HEK293T (cell line): Measurements from ENCODE around the gene NEK1.

Source experiments
- CTCF ChIA-PET: fragments of 350-600 bp; formaldehyde crosslinking; extraction: SDS; loops from one replicate; lab custom pipeline; 2021; ENCODE audit warnings: antibody characterized with exemption, inconsistent platforms; lab: Yijun Ruan, JAX
- POLR2A ChIA-PET: fragments of 350-600 bp; formaldehyde crosslinking; extraction: SDS; loops from one replicate; lab custom pipeline; 2020; ENCODE audit warnings: antibody characterized with exemption, inconsistent platforms; lab: Yijun Ruan, JAX
- DNase-seq: peaks from one replicate; pipeline ENCODE4 v3.0.0; 2012; ENCODE audit warnings: mixed read lengths; ENCODE audit errors: extremely low spot score
- ARNT ChIP-seq: fragments of 450-650 bp; IDR thresholded peaks from 2 replicates; pipeline ENCODE4 v1.6.1; 2017; ENCODE audit warnings: mild to moderate bottlenecking
- BHLHE40 ChIP-seq: fragments of 450-650 bp; IDR thresholded peaks from 2 replicates; pipeline ENCODE4 v1.6.1; 2016; ENCODE audit warnings: mild to moderate bottlenecking, moderate library complexity, borderline replicate concordance
- CTBP1 ChIP-seq: fragments of 450-650 bp; IDR thresholded peaks from 2 replicates; pipeline ENCODE4 v1.6.1; 2016; ENCODE audit warnings: borderline replicate concordance
- ELF4 ChIP-seq: fragments of 450-650 bp; IDR thresholded peaks from 2 replicates; pipeline ENCODE4 v1.6.1; 2017; ENCODE audit warnings: antibody characterized with exemption
- FOXA1 ChIP-seq: fragments of 450-650 bp; IDR thresholded peaks from 2 replicates; pipeline ENCODE4 v1.6.1; 2016; ENCODE audit warnings: mild to moderate bottlenecking
- FOXK2 ChIP-seq: fragments of 450-650 bp; IDR thresholded peaks from 2 replicates; pipeline ENCODE4 v1.6.1; 2016; ENCODE audit warnings: mild to moderate bottlenecking
- FOXM1 ChIP-seq: fragments of 450-650 bp; IDR thresholded peaks from 2 replicates; pipeline ENCODE4 v1.6.1; 2017; ENCODE audit warnings: mild to moderate bottlenecking, borderline replicate concordance
- HDGF ChIP-seq: fragments of 450-650 bp; IDR thresholded peaks from 2 replicates; pipeline ENCODE4 v1.6.1; 2017; ENCODE audit warnings: antibody characterized with exemption, borderline replicate concordance
- L3MBTL2 ChIP-seq: fragments of 450-650 bp; conservative IDR thresholded peaks from 2 replicates; pipeline ENCODE4 v1.6.1; 2016; ENCODE audit warnings: mild to moderate bottlenecking
- LEF1 ChIP-seq: fragments of 450-650 bp; IDR thresholded peaks from 2 replicates; pipeline ENCODE4 v1.6.1; 2017; ENCODE audit warnings: mild to moderate bottlenecking, borderline replicate concordance
- NFRKB ChIP-seq: fragments of 450-650 bp; IDR thresholded peaks from 2 replicates; pipeline ENCODE4 v1.6.1; 2016; ENCODE audit warnings: mild to moderate bottlenecking, moderate library complexity
- PKNOX1 ChIP-seq: fragments of 450-650 bp; IDR thresholded peaks from 2 replicates; pipeline ENCODE4 v1.6.1; 2016
- SP1 ChIP-seq: fragments of 450-650 bp; IDR thresholded peaks from 2 replicates; pipeline ENCODE4 v1.6.1; 2017
- SUZ12 ChIP-seq: fragments of 450-650 bp; IDR thresholded peaks from 2 replicates; pipeline ENCODE4 v1.6.1; 2016; ENCODE audit warnings: mild to moderate bottlenecking
- TARDBP ChIP-seq: fragments of 450-650 bp; IDR thresholded peaks from 2 replicates; pipeline ENCODE4 v1.6.1; 2016
- ZNF384 ChIP-seq: fragments of 450-650 bp; IDR thresholded peaks from 2 replicates; pipeline ENCODE4 v1.6.1; 2016

Gene NEK1

DNA sequence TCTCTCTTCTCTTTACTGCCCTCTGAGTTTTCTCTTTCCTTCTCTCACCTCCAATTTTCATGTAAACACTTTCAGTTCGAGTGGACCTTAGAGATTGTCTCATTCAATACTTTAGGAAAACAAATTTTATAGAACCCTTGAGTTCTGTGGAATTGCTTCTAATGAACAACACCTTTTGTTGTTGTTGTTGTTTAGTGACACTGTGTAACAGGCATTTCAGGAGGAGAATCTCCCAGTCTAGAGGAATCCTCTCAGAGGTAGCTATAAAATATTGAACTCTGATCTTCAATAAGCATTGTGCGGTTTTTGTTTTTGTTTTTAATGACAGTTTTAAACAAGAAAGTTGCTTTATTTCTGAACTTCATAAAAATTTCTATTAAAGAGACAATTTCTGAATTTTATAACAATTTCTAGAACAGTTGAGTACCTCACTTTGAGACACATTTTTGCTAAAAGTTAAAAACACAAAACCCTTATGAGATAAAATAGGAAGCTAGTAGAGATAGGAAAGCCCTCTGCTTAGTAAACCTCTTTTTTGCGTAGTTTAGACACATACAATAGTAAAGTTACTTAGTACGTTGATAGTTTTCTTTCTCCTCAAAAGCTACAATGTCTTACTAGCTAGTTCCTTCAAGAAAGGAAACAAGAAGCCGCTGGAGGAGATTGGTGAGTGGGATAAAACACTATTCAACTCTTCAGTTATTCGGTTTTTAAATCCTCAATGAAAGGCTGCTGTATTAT, 46.8 kb upstream of the NEK1 start:
- TF ChIP-seq SUZ12 (no peak), NFRKB (no peak), CTBP1 (no peak), FOXK2 (no peak), TARDBP (no peak), HDGF (no peak)
- no peak for DNase-seq
- CTCF ChIA-PET: interaction anchor here (0.7 to 1.1 kb wide), 4 partner anchors 9 to 368 kb away, joined by 3 to 4 read pairs (median 3); no protein-coding TSS in a partner anchor
- POLR2A ChIA-PET: interaction anchor here (0.7 to 5.6 kb wide), 11 partner anchors 10 to 1023 kb away, joined by 3 to 41 read pairs (median 4); partner anchors contain the start of genes CBR4, CLCN3 and NEK1

- CTCF ChIA-PET: interaction anchor here (0.7 kb wide), 1 partner anchor 26 kb away, joined by 3 read pairs; no protein-coding TSS in a partner anchor
- POLR2A ChIA-PET: interaction anchor here (1.3 to 5.6 kb wide), 3 partner anchors 34 to 45 kb away, joined by 4 to 41 read pairs (median 32); partner anchors contain the start of genes CLCN3 and NEK1
- no peak for TF ChIP-seq ELF4
- no peak for DNase-seq
Measured at GRCh38 chr4:169658196-169658595, 45.8 kb upstream of the NEK1 start.

DNA sequence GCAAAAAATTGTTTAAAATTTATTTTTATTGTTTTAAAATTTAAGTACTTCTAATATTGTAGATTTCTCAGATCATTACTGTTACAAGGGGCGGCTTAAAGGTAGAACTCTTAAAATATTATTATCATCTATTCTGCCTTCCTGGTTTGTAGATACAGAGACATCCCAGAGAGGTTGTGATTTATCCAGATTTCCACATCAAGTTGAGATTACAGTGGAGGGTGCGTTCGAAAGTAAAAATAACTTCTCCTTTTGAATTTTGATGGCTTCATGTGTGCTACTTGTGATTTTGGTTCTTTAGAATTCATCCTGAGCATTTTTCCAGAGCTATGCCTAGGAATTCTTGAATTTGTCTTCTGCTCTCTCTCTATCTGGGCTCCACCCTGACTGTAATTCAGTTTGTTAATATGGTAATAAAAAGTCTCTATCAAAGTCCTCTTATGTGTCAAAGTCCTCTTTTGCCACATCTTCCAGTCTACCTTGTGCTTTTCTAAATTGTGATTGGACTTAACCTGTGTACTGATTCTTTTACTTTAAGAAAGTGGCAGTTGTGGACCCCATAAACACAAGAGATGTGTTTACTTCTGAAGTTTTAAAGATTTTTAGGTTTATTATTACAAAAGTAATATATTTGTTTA, 45.2 kb upstream of the NEK1 start:
- CTCF ChIA-PET: no interaction called here
- POLR2A ChIA-PET: interaction anchor here (5.6 kb wide), 1 partner anchor 44 kb away, joined by 32 read pairs; the partner anchor contains the start of gene NEK1
- TF ChIP-seq FOXA1 (no peak), NFRKB (no peak), FOXM1 (no peak), TARDBP (no peak), ZNF384 (no peak), CTBP1 (no peak), BHLHE40 (no peak), L3MBTL2 (no peak), ELF4 (no peak), HDGF (no peak), SP1 (no peak), PKNOX1 (no peak), FOXK2 (no peak), LEF1 (no peak), ARNT (no peak)
- DNase-seq: no peak

- TF ChIP-seq ELF4 (no peak), FOXK2 (no peak), LEF1 (no peak), ZNF384 (no peak), FOXM1 (no peak), PKNOX1 (no peak), L3MBTL2 (no peak), TARDBP (no peak)
- DNase-seq: no peak
- CTCF ChIA-PET: no interaction called here
- POLR2A ChIA-PET: no interaction called here
Measured at GRCh38 chr4:169655401-169655800, 43.0 kb upstream of the NEK1 start.

GRCh38 chr4:169652535-169652934, 40.2 kb upstream of the NEK1 start:
- no peak for TF ChIP-seq NFRKB
- no peak for TF ChIP-seq TARDBP
- TF ChIP-seq CTBP1: no peak
- TF ChIP-seq ELF4: no peak
- no peak for TF ChIP-seq BHLHE40
- no peak for TF ChIP-seq ZNF384
- TF ChIP-seq SP1: no peak
- no peak for TF ChIP-seq PKNOX1
- no peak for TF ChIP-seq SUZ12
- no peak for TF ChIP-seq LEF1
- TF ChIP-seq ARNT: no peak
- TF ChIP-seq L3MBTL2: no peak
- TF ChIP-seq FOXA1: no peak
- TF ChIP-seq FOXK2: no peak
- no peak for TF ChIP-seq HDGF
- TF ChIP-seq FOXM1: no peak
- CTCF ChIA-PET: no interaction called here
- POLR2A ChIA-PET: no interaction called here
- DNase-seq: no peak

DNA sequence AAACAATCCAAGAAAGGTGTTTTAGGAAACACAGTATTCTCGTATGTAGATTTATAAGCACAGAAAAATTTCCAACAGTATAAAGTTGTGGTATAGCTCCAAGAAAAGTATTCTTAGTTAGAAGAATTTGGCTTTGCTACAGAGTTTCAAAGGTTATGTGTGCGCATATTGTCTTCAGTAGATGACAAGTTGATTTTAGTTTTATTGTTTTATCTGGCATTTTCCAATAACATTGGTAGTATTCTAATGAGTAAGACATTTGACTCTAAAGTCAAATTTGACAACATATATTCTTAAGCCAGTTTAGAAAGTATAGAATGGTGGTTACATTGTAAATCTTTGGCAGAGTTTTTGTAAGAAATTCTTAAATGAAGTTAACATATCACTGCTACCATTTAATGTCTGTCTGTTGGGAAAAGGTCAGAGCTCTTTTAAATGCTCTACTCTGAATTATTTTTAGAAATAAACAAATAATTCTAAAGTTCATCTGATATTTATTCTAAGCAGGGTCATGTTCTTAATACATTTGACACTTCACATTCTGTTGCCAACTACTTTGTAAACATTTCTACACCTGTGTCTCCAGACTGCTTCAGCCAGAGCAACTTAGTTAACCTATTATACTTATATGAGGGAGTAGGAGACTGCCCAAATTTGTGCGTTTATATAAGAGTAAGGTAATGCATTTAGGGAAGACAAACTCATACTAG, 38.0 kb upstream of the NEK1 start:
- TF ChIP-seq SUZ12 (no peak), FOXK2 (no peak), CTBP1 (no peak), FOXA1 (no peak), NFRKB (no peak), ZNF384 (no peak), TARDBP (no peak), L3MBTL2 (no peak)
- DNase-seq: no peak
- POLR2A ChIA-PET: interaction anchor here (1.1 to 1.9 kb wide), 2 partner anchors 10 to 30 kb away, joined by 3 to 5 read pairs; partner anchors contain the start of gene CLCN3
- CTCF ChIA-PET: interaction anchor here (1.4 kb wide), 1 partner anchor 9 kb away, joined by 3 read pairs; no protein-coding TSS in a partner anchor
